HL-60 (cell line): ENCODE data around the gene NEK10.

Experiments
- GABPA ChIP-seq: IDR thresholded peaks from 2 replicates; pipeline ENCODE4 v1.6.1; 2012; ENCODE audit warnings: low read depth
- POLR2AphosphoS5 ChIP-seq: IDR thresholded peaks from 2 replicates; pipeline ENCODE4 v1.6.1; 2012; ENCODE audit warnings: low read depth

DNA sequence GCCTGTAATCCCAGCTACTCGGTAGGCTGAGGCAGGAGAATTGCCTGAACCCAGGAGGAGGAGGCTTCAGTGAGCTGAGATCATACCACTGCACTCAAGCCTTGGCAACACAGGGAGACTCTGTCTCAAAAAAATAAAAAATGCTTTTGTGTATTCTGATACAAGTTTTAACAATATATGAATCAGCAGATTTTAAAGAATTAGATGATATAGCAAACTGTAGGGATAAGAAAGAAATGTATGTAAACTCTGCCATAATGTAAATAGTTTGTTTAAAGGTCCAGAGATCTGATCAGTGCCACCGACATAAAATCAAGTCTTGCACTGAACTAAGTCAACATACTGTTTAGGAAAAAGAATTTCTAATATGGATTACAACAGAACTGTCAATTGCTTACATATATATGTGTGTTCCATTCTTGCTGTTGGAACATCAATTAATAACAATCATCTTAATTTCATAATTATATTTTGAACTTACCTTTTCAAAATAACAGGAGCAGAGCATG lies 208.3 kb downstream of the NEK10 start:
- TF ChIP-seq GABPA (no peak), POLR2AphosphoS5 (no peak)
